Suprapubic skin (tissue), 4 donors: Measurements from ENCODE around the gene FLOT1. TPM values are rescaled to one million over a fixed set of nuclear protein-coding genes. Genes with fewer than 3 reads are reported as not detected.

Experiments
- DNase-seq, 2 donors: peaks; one replicate each; pipeline ENCODE4 v3.0.0-alpha.2; 2019; ENCODE audit warnings: low spot score in 2 of 2
- H3K27ac ChIP-seq: fragments of 200-600 bp; sonication (generic); one replicate; pipeline ENCODE4 v1.5.1; 2019
- H3K27me3 ChIP-seq: fragments of 200-600 bp; sonication (generic); one replicate; pipeline ENCODE4 v1.5.1; 2019
- H3K36me3 ChIP-seq: fragments of 200-600 bp; sonication (generic); one replicate; pipeline ENCODE4 v1.5.1; 2019
- H3K4me1 ChIP-seq: fragments of 200-600 bp; sonication (generic); one replicate; pipeline ENCODE4 v1.5.1; 2019
- H3K4me3 ChIP-seq: fragments of 200-600 bp; sonication (generic); one replicate; pipeline ENCODE4 v1.5.1; 2019; ENCODE audit warnings: mild to moderate bottlenecking
- H3K9me3 ChIP-seq: fragments of 200-600 bp; sonication (generic); one replicate; pipeline ENCODE4 v1.5.1; 2019
- CTCF ChIP-seq, 2 donors: fragments of 200-600 bp in 1 of 2; fragments of 450-650 bp in 1 of 2; sonication (generic) in 1 of 2; IDR thresholded peaks; one replicate each; pipeline ENCODE4 v1.5.1; 2016 to 2019; ENCODE audit warnings: antibody characterized with exemption in 2 of 2, mild to moderate bottlenecking in 1 of 2, moderate library complexity in 1 of 2
- EP300 ChIP-seq: sonication (generic); formaldehyde crosslinking; IDR thresholded peaks from one replicate; pipeline ENCODE4 v1.6.1; 2017; ENCODE audit warnings: antibody characterized with exemption
- POLR2A ChIP-seq, 2 donors: fragments of 450-650 bp; IDR thresholded peaks; one replicate each; pipeline ENCODE4 v1.6.1; 2017; ENCODE audit warnings: antibody characterized with exemption in 2 of 2, mild to moderate bottlenecking in 2 of 2, moderate library complexity in 2 of 2
- POLR2AphosphoS5 ChIP-seq, 3 donors: sonication (generic); formaldehyde crosslinking; IDR thresholded peaks; one replicate each; pipeline ENCODE4 v1.6.1; 2017; ENCODE audit warnings: antibody characterized with exemption in 3 of 3
- WGBS: methylation state at CpG from one replicate; pipeline ENCODE4 v1.1.5; 2018; 5-methylcytosine and 5-hydroxymethylcytosine counted together
- total RNA-seq, 4 donors: library from RNA; depleted of rRNA; stranded (reverse); fragments of >200 nt; gene quantifications; one replicate each; pipeline ENCODE4 v1.1.0, GENCODE V29; 2016

Gene FLOT1
- total RNA-seq, 4 donors from 2014 or later = 28.4 to 60.8 (median 45.5) TPM

GRCh38 chr6:30709101-30709868 is 33.2 kb downstream of the FLOT1 start:
- no peak for DNase-seq
- TF ChIP-seq POLR2A (IDR thresholded peaks at IDR 0.05) (no peak), CTCF (IDR thresholded peaks at IDR 0.05) (no peak), EP300 (no peak), POLR2AphosphoS5 (IDR thresholded peaks at IDR 0.05) (no peak)
- no peak overlapping the region for H3K4me3 ChIP-seq
- no peaks in the 10 kb centered on the region for H3K9me3 ChIP-seq
- H3K4me1 ChIP-seq = peaks cover 13% of the 10 kb centered on the region
- H3K27me3 ChIP-seq = no peaks in the 10 kb centered on the region
- peaks cover 83% of the 10 kb centered on the region for H3K36me3 ChIP-seq
- no peak overlapping the region for H3K27ac ChIP-seq
- 89% methylated on average over 2 of the region's 2 CpGs for WGBS

GRCh38 chr6:30707281-30707850 is 35.1 kb downstream of the FLOT1 start:
- H3K27me3 ChIP-seq = no peaks in the 10 kb centered on the region
- no peak overlapping the region for H3K4me3 ChIP-seq
- H3K27ac ChIP-seq = no peak overlapping the region
- H3K9me3 ChIP-seq = no peaks in the 10 kb centered on the region
- 63% methylated on average over 6 of the region's 6 CpGs for WGBS
- peaks cover 80% of the 10 kb centered on the region for H3K36me3 ChIP-seq
- peaks cover 8% of the 10 kb centered on the region for H3K4me1 ChIP-seq
- no peak for DNase-seq
- no peak for TF ChIP-seq EP300
- TF ChIP-seq POLR2AphosphoS5 (IDR thresholded peaks at IDR 0.05) = no peak
- no peak for TF ChIP-seq POLR2A (IDR thresholded peaks at IDR 0.05)
- TF ChIP-seq CTCF (IDR thresholded peaks at IDR 0.05) = no peak

- no peak overlapping the region for H3K27ac ChIP-seq
- no peaks in the 10 kb centered on the region for H3K4me1 ChIP-seq
- no peak for DNase-seq
- 90% methylated on average over 4 of the region's 4 CpGs for WGBS
- H3K27me3 ChIP-seq = no peaks in the 10 kb centered on the region
- peaks cover 69% of the 10 kb centered on the region for H3K36me3 ChIP-seq
- H3K4me3 ChIP-seq = no peak overlapping the region
- H3K9me3 ChIP-seq = no peaks in the 10 kb centered on the region
- TF ChIP-seq CTCF (IDR thresholded peaks at IDR 0.05) (no peak), POLR2AphosphoS5 (IDR thresholded peaks at IDR 0.05) (no peak), EP300 (no peak)
Observed at GRCh38 chr6:30705620-30706019, 36.9 kb downstream of the FLOT1 start.

GRCh38 chr6:30703821-30704220 is 38.7 kb downstream of the FLOT1 start:
- Histone ChIP-seq H3K4me3 (no peak overlapping the region), H3K27me3 (no peaks in the 10 kb centered on the region), H3K36me3 (peaks cover 68% of the 10 kb centered on the region), H3K4me1 (no peaks in the 10 kb centered on the region), H3K27ac (no peak overlapping the region), H3K9me3 (no peaks in the 10 kb centered on the region)
- 89% methylated on average over 4 of the region's 4 CpGs for WGBS
- TF ChIP-seq EP300 = no peak
- no peak for TF ChIP-seq CTCF (IDR thresholded peaks at IDR 0.05)
- TF ChIP-seq POLR2AphosphoS5 (IDR thresholded peaks at IDR 0.05) = no peak
- no peak for TF ChIP-seq POLR2A (IDR thresholded peaks at IDR 0.05)
- no peak for DNase-seq

- Histone ChIP-seq H3K4me1 (no peaks in the 10 kb centered on the region), H3K4me3 (no peak overlapping the region), H3K9me3 (no peaks in the 10 kb centered on the region), H3K27ac (no peak overlapping the region), H3K36me3 (peaks cover 65% of the 10 kb centered on the region), H3K27me3 (no peaks in the 10 kb centered on the region)
- DNase-seq = no peak
- TF ChIP-seq CTCF (IDR thresholded peaks at IDR 0.05) (no peak), POLR2A (IDR thresholded peaks at IDR 0.05) (no peak), EP300 (no peak), POLR2AphosphoS5 (IDR thresholded peaks at IDR 0.05) (no peak)
- WGBS = 93% methylated on average over 10 of the region's 10 CpGs
Observed at GRCh38 chr6:30703011-30703410, 39.5 kb downstream of the FLOT1 start.
